HG03045 (cell line): ENCODE measurements around the gene ATG2B.
"Not testable (repeated sequence)": the region's sequence is repeated elsewhere in the genome, so short reads cannot be mapped to it uniquely, and the experiment has no call there.

Source experiments
- ATAC-seq: cut with Tn5 transposase; IDR thresholded peaks from one replicate; pipeline ENCODE4 v1.9.1; 2021; ENCODE audit warnings: mild to moderate bottlenecking, moderate library complexity; ENCODE audit not compliant: unreplicated experiment

The ATG2B gene

GRCh38 chr14:96255501-96256366, 107.4 kb downstream of the ATG2B start, which contains the start of gene BDKRB1:
Gene BDKRB1 (plus strand): TSS chr14:96256210. CDS start chr14:96263683, 7,473 bp downstream.
- no peak for ATAC-seq

- no peak for ATAC-seq
Observed at GRCh38 chr14:96254687-96255086, 108.5 kb downstream of the ATG2B start.

DNA sequence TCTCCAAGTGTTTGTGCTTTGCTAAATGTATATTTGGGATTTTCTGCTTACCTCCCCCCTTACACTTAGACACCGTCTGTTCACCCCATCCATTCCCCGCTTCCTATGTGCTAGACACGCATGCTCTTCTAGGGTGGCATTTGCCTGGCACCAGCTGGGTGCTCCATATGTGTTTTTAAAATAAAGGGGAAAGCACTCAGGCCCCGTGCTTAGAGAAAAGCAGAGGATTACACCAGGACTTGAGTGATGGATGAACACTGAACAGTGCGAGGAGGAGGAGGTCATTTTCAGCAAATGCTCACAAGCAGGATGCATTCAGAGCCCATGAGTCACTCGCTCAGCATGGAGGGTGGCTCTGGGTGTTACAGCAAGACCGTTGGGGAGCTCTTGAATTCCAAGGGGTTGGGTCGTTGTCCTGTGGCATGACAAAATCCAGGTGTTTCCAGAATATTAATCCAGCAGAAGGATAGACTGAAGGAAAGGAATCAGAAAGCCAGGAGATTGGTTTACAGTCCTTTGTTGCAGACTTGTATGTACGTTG, 110.1 kb downstream of the ATG2B start:
- ATAC-seq, result no peak

- no peak for ATAC-seq
Observed at GRCh38 chr14:96252323-96252998, 110.7 kb downstream of the ATG2B start.

DNA sequence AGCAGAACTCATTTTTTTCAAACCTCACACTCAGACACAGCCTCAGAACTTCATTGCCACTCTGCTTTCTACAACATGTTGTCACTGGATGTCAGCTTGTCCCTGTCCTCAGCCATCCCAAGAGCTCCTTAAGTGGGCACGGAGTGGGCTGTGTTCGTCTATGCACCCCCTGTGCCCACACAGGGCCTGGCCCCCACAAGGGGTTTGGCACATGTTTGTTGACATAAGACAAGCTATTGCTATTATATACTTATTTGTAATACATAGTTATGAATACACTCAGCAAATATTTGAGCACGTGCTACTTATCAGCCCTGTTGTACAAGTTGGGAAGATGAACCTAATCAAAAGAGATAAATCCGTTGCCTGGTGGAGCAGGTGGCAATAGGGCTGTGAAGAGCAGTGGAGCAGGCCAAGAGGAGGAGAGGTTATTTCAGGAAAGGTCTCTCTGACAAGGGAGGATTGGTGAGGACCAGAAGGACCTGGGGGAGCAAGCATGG, 111.4 kb downstream of the ATG2B start:
- no peak for ATAC-seq

- ATAC-seq, result no peak
Observed at GRCh38 chr14:96250485-96250884, 112.7 kb downstream of the ATG2B start.

- ATAC-seq, result no peak
Observed at GRCh38 chr14:96249029-96249428, 114.1 kb downstream of the ATG2B start.

DNA sequence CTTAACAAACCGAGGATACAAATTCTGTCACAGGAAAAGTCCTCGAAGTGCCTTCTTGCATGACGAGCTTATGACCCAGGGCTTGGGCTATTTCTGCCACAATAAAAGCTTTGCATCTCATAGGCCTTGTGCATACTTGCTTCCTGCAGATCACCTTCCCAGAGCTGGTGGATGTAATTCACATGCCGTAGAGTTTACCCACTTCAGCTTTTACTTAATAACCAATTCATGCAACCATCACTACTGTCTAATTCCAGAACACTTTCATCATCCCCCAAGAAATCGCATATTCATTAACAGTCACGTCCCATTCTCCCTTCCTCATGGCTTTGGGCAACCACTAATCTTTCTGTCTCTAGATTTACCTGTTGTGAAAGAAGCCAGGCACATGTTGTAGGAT, 116.1 kb downstream of the ATG2B start:
- no peak for ATAC-seq

GRCh38 chr14:96246539-96246847, 116.6 kb downstream of the ATG2B start:
- no peak for ATAC-seq

- ATAC-seq, result no peak
Observed at GRCh38 chr14:96245710-96246538, 117.2 kb downstream of the ATG2B start.

DNA sequence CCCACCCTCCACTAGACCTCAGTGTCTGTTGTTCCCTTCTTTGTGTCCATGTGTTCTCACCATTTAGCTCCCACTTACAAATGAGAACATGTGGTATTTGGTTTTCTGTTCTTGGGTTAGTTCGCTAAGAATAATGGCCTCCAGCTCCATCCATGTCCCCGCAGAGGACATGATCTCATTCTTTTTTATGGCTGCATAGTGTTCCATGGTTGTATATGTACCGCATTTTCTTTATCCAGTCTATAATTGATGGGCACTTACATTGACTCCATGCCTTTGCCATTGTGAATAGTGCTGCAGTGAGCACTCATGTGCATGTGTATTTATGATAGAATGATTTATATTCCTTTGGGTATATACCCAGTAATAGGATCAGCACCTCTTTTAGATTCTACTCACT, 118.1 kb downstream of the ATG2B start:
- not testable (repeated sequence) for ATAC-seq

DNA sequence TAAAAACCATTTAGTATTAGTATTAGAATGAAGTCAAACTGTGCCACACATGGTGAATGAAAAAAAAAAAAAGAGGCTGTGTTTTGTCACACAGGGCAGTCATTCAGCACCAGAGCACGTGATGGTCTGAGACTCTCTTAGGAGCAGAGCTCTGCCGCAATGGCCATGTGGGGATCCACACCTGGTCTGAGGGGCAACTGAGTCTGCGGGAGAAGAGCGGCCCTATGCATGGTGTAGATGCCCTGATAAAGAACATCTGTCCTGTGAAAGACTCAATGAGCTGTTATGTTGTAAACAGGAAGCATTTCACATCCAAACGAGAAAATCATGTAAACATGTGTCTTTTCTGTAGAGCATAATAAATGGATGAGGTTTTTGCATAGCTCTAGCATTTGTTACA, 119.4 kb downstream of the ATG2B start:
- no peak for ATAC-seq

DNA sequence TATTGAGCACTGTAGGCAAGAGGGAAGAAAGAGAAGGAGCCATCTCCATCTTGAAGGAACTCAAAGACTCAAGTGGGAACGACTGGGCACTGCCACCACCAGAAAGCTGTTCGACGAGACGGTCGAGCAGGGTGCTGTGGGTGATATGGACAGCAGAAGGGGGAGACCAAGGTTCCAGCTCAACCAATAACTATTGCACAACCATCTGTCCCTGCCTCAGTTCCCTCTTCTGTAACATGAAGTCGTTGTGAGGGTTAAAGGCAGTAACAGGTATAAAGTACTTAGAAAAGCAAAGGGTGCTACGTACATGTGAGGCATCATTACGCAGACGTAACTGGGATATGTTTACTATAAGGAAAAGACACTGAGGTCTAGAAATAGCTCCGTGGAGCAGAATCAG, 121.0 kb downstream of the ATG2B start:
- ATAC-seq, result no peak

DNA sequence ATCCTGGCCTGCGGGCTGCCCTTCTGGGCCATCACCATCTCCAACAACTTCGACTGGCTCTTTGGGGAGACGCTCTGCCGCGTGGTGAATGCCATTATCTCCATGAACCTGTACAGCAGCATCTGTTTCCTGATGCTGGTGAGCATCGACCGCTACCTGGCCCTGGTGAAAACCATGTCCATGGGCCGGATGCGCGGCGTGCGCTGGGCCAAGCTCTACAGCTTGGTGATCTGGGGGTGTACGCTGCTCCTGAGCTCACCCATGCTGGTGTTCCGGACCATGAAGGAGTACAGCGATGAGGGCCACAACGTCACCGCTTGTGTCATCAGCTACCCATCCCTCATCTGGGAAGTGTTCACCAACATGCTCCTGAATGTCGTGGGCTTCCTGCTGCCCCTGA, 122.5 kb downstream of the ATG2B start:
- ATAC-seq, result no peak

GRCh38 chr14:96239711-96240141, 123.4 kb downstream of the ATG2B start:
- no peak for ATAC-seq

GRCh38 chr14:96238676-96239265, 124.4 kb downstream of the ATG2B start:
- ATAC-seq, result no peak

DNA sequence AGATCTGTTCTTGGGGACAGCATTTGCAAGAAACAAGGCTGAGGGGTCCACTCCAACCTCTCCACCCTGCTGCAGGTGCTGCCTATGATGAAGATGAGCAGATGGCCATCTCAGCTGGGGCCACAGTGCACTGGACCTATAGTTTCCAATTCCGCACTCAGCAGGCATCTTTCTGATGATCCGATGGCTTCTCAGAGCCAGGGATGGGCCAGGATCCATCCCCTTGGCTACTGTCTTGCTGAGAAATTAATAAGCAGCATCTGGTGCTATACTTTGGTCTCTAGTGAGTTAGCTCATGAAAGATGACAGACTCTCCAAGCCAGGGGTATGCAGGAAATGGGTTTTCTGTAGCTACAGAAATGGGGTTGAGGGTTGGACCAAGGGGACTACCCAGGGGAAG, 125.5 kb downstream of the ATG2B start:
- ATAC-seq, result no peak

DNA sequence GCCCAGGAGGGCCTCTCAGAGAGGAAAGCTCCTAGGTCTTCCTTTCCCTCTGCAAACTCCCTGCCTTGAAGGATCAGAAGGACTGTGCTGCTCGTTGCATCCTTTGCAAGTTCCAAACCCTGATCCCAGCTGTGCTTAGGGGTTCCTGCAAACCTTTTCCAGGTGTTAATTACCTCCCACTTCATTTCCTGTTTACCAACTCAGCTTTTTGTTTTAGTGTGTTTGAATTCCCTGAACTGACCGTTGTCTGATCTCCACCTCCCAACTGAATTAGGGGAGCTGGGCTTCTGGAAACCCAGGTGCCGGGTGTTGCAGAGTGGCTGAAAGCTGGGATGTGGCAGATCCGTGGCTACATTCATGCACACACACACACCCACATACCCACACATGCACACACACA, 127.7 kb downstream of the ATG2B start:
- ATAC-seq, result no peak

GRCh38 chr14:96233661-96234060, 129.5 kb downstream of the ATG2B start:
- no peak for ATAC-seq

DNA sequence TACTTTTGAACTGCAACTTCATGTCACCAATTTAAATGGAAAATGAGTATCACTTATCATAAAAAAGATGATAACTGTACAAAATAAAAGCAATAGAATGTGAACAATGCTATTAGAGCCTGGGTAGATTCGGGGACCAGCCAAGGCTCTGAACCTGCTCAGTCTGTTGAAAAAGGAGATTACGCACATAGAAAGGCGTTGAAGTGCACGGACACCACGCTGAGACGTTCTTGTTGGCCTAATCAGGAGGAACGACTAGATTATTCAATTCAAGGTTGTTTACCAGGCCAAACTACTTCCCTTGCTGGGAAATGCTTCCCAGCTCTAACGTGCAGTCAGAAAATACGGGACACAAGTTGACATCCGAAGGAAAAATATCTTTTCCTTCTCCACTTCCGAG, 130.6 kb downstream of the ATG2B start:
- ATAC-seq, result no peak
